ENCODE results near the gene CD164.

CD164 gene

GRCh38 chr6:109327491-109327890 lies 54.8 kb downstream of the CD164 start:
- Histone ChIP-seq H3K9me3 (ENCODE audit: control insufficient read depth in 2 of 2, low read length in 2 of 2) (no peaks in the 10 kb centered on the region), H3K4me3 (ENCODE audit: low read length in 2 of 2) (no peak overlapping the region), H3K9ac (ENCODE audit: low read length in 2 of 2) (no peak overlapping the region), H3K4me1 (ENCODE audit: control insufficient read depth, insufficient read depth, low read length) (no peaks in the 10 kb centered on the region), H3K36me3 (ENCODE audit: control insufficient read depth in 2 of 2, insufficient read depth in 2 of 2, low read length in 2 of 2) (no peaks in the 10 kb centered on the region), H3K27ac (ENCODE audit: low read length) (no peak overlapping the region), H3K27me3 (ENCODE audit: control insufficient read depth in 1 of 2, insufficient read depth in 2 of 2, low read length in 2 of 2) (no peaks in the 10 kb centered on the region)

GRCh38 chr6:109326351-109326750 lies 55.9 kb downstream of the CD164 start:
- H3K9ac ChIP-seq (ENCODE audit: low read length in 2 of 2), result no peak overlapping the region
- H3K36me3 ChIP-seq (ENCODE audit: control insufficient read depth in 2 of 2, insufficient read depth in 2 of 2, low read length in 2 of 2), result no peaks in the 10 kb centered on the region
- no peaks in the 10 kb centered on the region for H3K9me3 ChIP-seq (ENCODE audit: control insufficient read depth in 2 of 2, low read length in 2 of 2)
- H3K4me3 ChIP-seq (ENCODE audit: low read length in 2 of 2), result no peak overlapping the region
- H3K27me3 ChIP-seq (ENCODE audit: control insufficient read depth in 1 of 2, insufficient read depth in 2 of 2, low read length in 2 of 2), result no peaks in the 10 kb centered on the region
- no peaks in the 10 kb centered on the region for H3K4me1 ChIP-seq (ENCODE audit: control insufficient read depth, insufficient read depth, low read length)
- no peak overlapping the region for H3K27ac ChIP-seq (ENCODE audit: low read length)

- no peaks in the 10 kb centered on the region for H3K4me1 ChIP-seq (ENCODE audit: control insufficient read depth, insufficient read depth, low read length)
- no peak overlapping the region for H3K9ac ChIP-seq (ENCODE audit: low read length in 2 of 2)
- no peaks in the 10 kb centered on the region for H3K27me3 ChIP-seq (ENCODE audit: control insufficient read depth in 1 of 2, insufficient read depth in 2 of 2, low read length in 2 of 2)
- no peaks in the 10 kb centered on the region for H3K9me3 ChIP-seq (ENCODE audit: control insufficient read depth in 2 of 2, low read length in 2 of 2)
- no peaks in the 10 kb centered on the region for H3K36me3 ChIP-seq (ENCODE audit: control insufficient read depth in 2 of 2, insufficient read depth in 2 of 2, low read length in 2 of 2)
- no peak overlapping the region for H3K4me3 ChIP-seq (ENCODE audit: low read length in 2 of 2)
- H3K27ac ChIP-seq (ENCODE audit: low read length), result no peak overlapping the region
Observed at GRCh38 chr6:109325400-109325801, 56.9 kb downstream of the CD164 start.

- Histone ChIP-seq H3K4me3 (ENCODE audit: low read length in 2 of 2) (no peak overlapping the region), H3K36me3 (ENCODE audit: control insufficient read depth in 2 of 2, insufficient read depth in 2 of 2, low read length in 2 of 2) (no peaks in the 10 kb centered on the region), H3K27ac (ENCODE audit: low read length) (no peak overlapping the region), H3K9me3 (ENCODE audit: control insufficient read depth in 2 of 2, low read length in 2 of 2) (no peaks in the 10 kb centered on the region), H3K9ac (ENCODE audit: low read length in 2 of 2) (no peak overlapping the region), H3K27me3 (ENCODE audit: control insufficient read depth in 1 of 2, insufficient read depth in 2 of 2, low read length in 2 of 2) (no peaks in the 10 kb centered on the region), H3K4me1 (ENCODE audit: control insufficient read depth, insufficient read depth, low read length) (peaks cover 9% of the 10 kb centered on the region)
Observed at GRCh38 chr6:109323241-109323640, 59.0 kb downstream of the CD164 start.

- Histone ChIP-seq H3K4me1 (ENCODE audit: control insufficient read depth, insufficient read depth, low read length) (peaks cover 11% of the 10 kb centered on the region), H3K36me3 (ENCODE audit: control insufficient read depth in 2 of 2, insufficient read depth in 2 of 2, low read length in 2 of 2) (no peaks in the 10 kb centered on the region), H3K27ac (ENCODE audit: low read length) (no peak overlapping the region), H3K9me3 (ENCODE audit: control insufficient read depth in 2 of 2, low read length in 2 of 2) (no peaks in the 10 kb centered on the region), H3K9ac (ENCODE audit: low read length in 2 of 2) (no peak overlapping the region), H3K27me3 (ENCODE audit: control insufficient read depth in 1 of 2, insufficient read depth in 2 of 2, low read length in 2 of 2) (no peaks in the 10 kb centered on the region), H3K4me3 (ENCODE audit: low read length in 2 of 2) (no peak overlapping the region)
Observed at GRCh38 chr6:109322825-109323224, 59.4 kb downstream of the CD164 start.

GRCh38 chr6:109321752-109322151 lies 60.5 kb downstream of the CD164 start:
- no peak overlapping the region for H3K27ac ChIP-seq (ENCODE audit: low read length)

GRCh38 chr6:109320072-109320471 lies 62.2 kb downstream of the CD164 start:
- no peak overlapping the region for H3K9ac ChIP-seq (ENCODE audit: low read length in 2 of 2)
- H3K4me1 ChIP-seq (ENCODE audit: control insufficient read depth, insufficient read depth, low read length), result peaks cover 14% of the 10 kb centered on the region
- H3K9me3 ChIP-seq (ENCODE audit: control insufficient read depth in 2 of 2, low read length in 2 of 2), result no peaks in the 10 kb centered on the region
- H3K36me3 ChIP-seq (ENCODE audit: control insufficient read depth in 2 of 2, insufficient read depth in 2 of 2, low read length in 2 of 2), result no peaks in the 10 kb centered on the region
- H3K27ac ChIP-seq (ENCODE audit: low read length), result no peak overlapping the region
- no peak overlapping the region for H3K4me3 ChIP-seq (ENCODE audit: low read length in 2 of 2)
- no peaks in the 10 kb centered on the region for H3K27me3 ChIP-seq (ENCODE audit: control insufficient read depth in 1 of 2, insufficient read depth in 2 of 2, low read length in 2 of 2)

More at GRCh38 chr6:109321752-109322151, 60.5 kb downstream of the CD164 start:
- Histone ChIP-seq H3K27me3 (ENCODE audit: control insufficient read depth in 1 of 2, insufficient read depth in 2 of 2, low read length in 2 of 2) (no peaks in the 10 kb centered on the region), H3K9ac (ENCODE audit: low read length in 2 of 2) (no peak overlapping the region), H3K9me3 (ENCODE audit: control insufficient read depth in 2 of 2, low read length in 2 of 2) (no peaks in the 10 kb centered on the region), H3K4me1 (ENCODE audit: control insufficient read depth, insufficient read depth, low read length) (peaks cover 14% of the 10 kb centered on the region), H3K4me3 (ENCODE audit: low read length in 2 of 2) (no peak overlapping the region), H3K36me3 (ENCODE audit: control insufficient read depth in 2 of 2, insufficient read depth in 2 of 2, low read length in 2 of 2) (no peaks in the 10 kb centered on the region)

GRCh38 chr6:109318328-109318876 lies 63.9 kb downstream of the CD164 start:
- Histone ChIP-seq H3K9me3 (ENCODE audit: control insufficient read depth in 2 of 2, low read length in 2 of 2) (no peaks in the 10 kb centered on the region), H3K27me3 (ENCODE audit: control insufficient read depth in 1 of 2, insufficient read depth in 2 of 2, low read length in 2 of 2) (no peaks in the 10 kb centered on the region), H3K4me3 (ENCODE audit: low read length in 2 of 2) (peak overlapping the region in 1 of 2 donors; percentile 15), H3K4me1 (ENCODE audit: control insufficient read depth, insufficient read depth, low read length) (peaks cover 14% of the 10 kb centered on the region), H3K27ac (ENCODE audit: low read length) (peak overlapping the region; percentile 46), H3K9ac (ENCODE audit: low read length in 2 of 2) (no peak overlapping the region), H3K36me3 (ENCODE audit: control insufficient read depth in 2 of 2, insufficient read depth in 2 of 2, low read length in 2 of 2) (no peaks in the 10 kb centered on the region)

- Histone ChIP-seq H3K9me3 (ENCODE audit: control insufficient read depth in 2 of 2, low read length in 2 of 2) (no peaks in the 10 kb centered on the region), H3K27ac (ENCODE audit: low read length) (no peak overlapping the region), H3K27me3 (ENCODE audit: control insufficient read depth in 1 of 2, insufficient read depth in 2 of 2, low read length in 2 of 2) (no peaks in the 10 kb centered on the region), H3K9ac (ENCODE audit: low read length in 2 of 2) (no peak overlapping the region), H3K36me3 (ENCODE audit: control insufficient read depth in 2 of 2, insufficient read depth in 2 of 2, low read length in 2 of 2) (no peaks in the 10 kb centered on the region), H3K4me3 (ENCODE audit: low read length in 2 of 2) (no peak overlapping the region), H3K4me1 (ENCODE audit: control insufficient read depth, insufficient read depth, low read length) (peaks cover 14% of the 10 kb centered on the region)
Observed at GRCh38 chr6:109316909-109317308, 65.4 kb downstream of the CD164 start.
